H9 (cell line): ENCODE measurements around the gene AVEN. TPM values are rescaled to one million over a fixed set of nuclear protein-coding genes. Genes with fewer than 3 reads are reported as not detected.

Experiments used
- DNase-seq: peaks from one replicate; pipeline ENCODE4 v3.0.0-alpha.2; 2017
- H2AFZ ChIP-seq: one replicate; pipeline ENCODE4 v1.6.1; 2013; ENCODE audit warnings: mild to moderate bottlenecking, low read length, control low read depth, moderate library complexity
- H2AK5ac ChIP-seq: 2 replicates; pipeline ENCODE4 v1.6.1; 2013; ENCODE audit warnings: low read length, control low read depth, mixed read lengths; ENCODE audit not compliant: insufficient read length
- H2BK120ac ChIP-seq: one replicate; pipeline ENCODE4 v1.6.1; 2013; ENCODE audit warnings: low read depth, mild to moderate bottlenecking, low read length, control low read depth, inconsistent platforms; ENCODE audit not compliant: poor library complexity, severe bottlenecking
- H2BK12ac ChIP-seq: 2 replicates; pipeline ENCODE4 v1.6.1; 2013; ENCODE audit warnings: low read length, control low read depth, mixed read lengths, low read depth; ENCODE audit not compliant: insufficient read length
- H2BK15ac ChIP-seq: 2 replicates; pipeline ENCODE4 v1.6.1; 2013; ENCODE audit warnings: low read depth, low read length, control low read depth
- H2BK20ac ChIP-seq: one replicate; pipeline ENCODE4 v1.6.1; 2013; ENCODE audit warnings: low read depth, mild to moderate bottlenecking, low read length, control low read depth, inconsistent platforms; ENCODE audit not compliant: poor library complexity, severe bottlenecking
- H2BK5ac ChIP-seq: 2 replicates; pipeline ENCODE4 v1.6.1; 2013; ENCODE audit warnings: low read length, control low read depth, mixed read lengths; ENCODE audit not compliant: insufficient read length
- H3K14ac ChIP-seq: 2 replicates; pipeline ENCODE4 v1.6.1; 2013; ENCODE audit warnings: low read length, control low read depth; ENCODE audit not compliant: insufficient read depth
- H3K18ac ChIP-seq: 2 replicates; pipeline ENCODE4 v1.6.1; 2013; ENCODE audit warnings: low read depth, mild to moderate bottlenecking, mixed read lengths, low read length, control low read depth; ENCODE audit not compliant: insufficient read length
- H3K23ac ChIP-seq: 2 replicates; pipeline ENCODE4 v1.6.1; 2013; ENCODE audit warnings: low read length, control low read depth, mixed read lengths, low read depth; ENCODE audit not compliant: insufficient read length
- H3K23me2 ChIP-seq: 2 replicates; pipeline ENCODE4 v1.6.1; 2013; ENCODE audit warnings: low read depth, mild to moderate bottlenecking, mixed read lengths, low read length, control low read depth; ENCODE audit not compliant: insufficient read length, poor library complexity, severe bottlenecking
- H3K27ac ChIP-seq: 2 replicates; pipeline ENCODE4 v1.5.1; 2013; ENCODE audit warnings: low read length, control low read depth, mixed read lengths, low read depth; ENCODE audit not compliant: insufficient read length
- H3K27me3 ChIP-seq: 2 replicates; pipeline ENCODE4 v1.6.1; 2013; ENCODE audit warnings: low read length, control low read depth, inconsistent platforms; ENCODE audit not compliant: insufficient read depth
- H3K4ac ChIP-seq: 2 replicates; pipeline ENCODE4 v1.6.1; 2013; ENCODE audit warnings: low read depth, mild to moderate bottlenecking, control low read depth, inconsistent platforms, low read length, moderate library complexity
- H3K4me1 ChIP-seq: 2 replicates; pipeline ENCODE4 v1.6.1; 2013; ENCODE audit warnings: low read length, control low read depth, inconsistent platforms; ENCODE audit not compliant: insufficient read depth
- H3K4me2 ChIP-seq: 2 replicates; pipeline ENCODE4 v1.6.1; 2013; ENCODE audit warnings: low read length, control low read depth, mixed read lengths; ENCODE audit not compliant: insufficient read length, insufficient read depth
- H3K56ac ChIP-seq: 2 replicates; pipeline ENCODE4 v1.6.1; 2013; ENCODE audit warnings: low read depth, mild to moderate bottlenecking, mixed read lengths, low read length, control low read depth; ENCODE audit not compliant: insufficient read length
- H3K79me1 ChIP-seq: 2 replicates; pipeline ENCODE4 v1.6.1; 2013; ENCODE audit warnings: low read depth, mild to moderate bottlenecking, moderate library complexity, low read length, control low read depth, inconsistent platforms; ENCODE audit not compliant: insufficient read depth, poor library complexity, severe bottlenecking
- H3K79me2 ChIP-seq: 2 replicates; pipeline ENCODE4 v1.6.1; 2013; ENCODE audit warnings: low read length, control low read depth, inconsistent platforms; ENCODE audit not compliant: insufficient read depth
- H3K9ac ChIP-seq: 2 replicates; pipeline ENCODE4 v1.6.1; 2013; ENCODE audit warnings: low read length, control low read depth, mixed read lengths; ENCODE audit not compliant: insufficient read length; ENCODE audit errors: extremely low read depth
- H3K9me3 ChIP-seq: one replicate; pipeline ENCODE4 v1.6.1; 2013; ENCODE audit warnings: low read depth, low read length, inconsistent platforms; ENCODE audit not compliant: control insufficient read depth
- H3T11ph ChIP-seq: one replicate; pipeline ENCODE4 v1.6.1; 2013; ENCODE audit warnings: mild to moderate bottlenecking, low read length, control low read depth, inconsistent platforms
- H4K20me1 ChIP-seq: one replicate; pipeline ENCODE4 v1.6.1; 2013; ENCODE audit not compliant: control insufficient read depth, insufficient read length, insufficient read depth
- H4K5ac ChIP-seq: 2 replicates; pipeline ENCODE4 v1.6.1; 2013; ENCODE audit warnings: low read depth, mild to moderate bottlenecking, mixed read lengths, low read length, control low read depth; ENCODE audit not compliant: insufficient read length
- H4K8ac ChIP-seq: replicated peaks from 2 replicates; pipeline ENCODE4 v1.6.1; 2013; ENCODE audit warnings: low read length, control low read depth, mixed read lengths, low read depth; ENCODE audit not compliant: insufficient read length
- H4K91ac ChIP-seq: 2 replicates; pipeline ENCODE4 v1.6.1; 2013; ENCODE audit warnings: low read depth, mild to moderate bottlenecking, moderate library complexity, mixed read lengths, low read length, control low read depth; ENCODE audit not compliant: insufficient read length
- H3K27ac Mint-ChIP-seq, 3 experiments: 2 replicates in 2 of 3; 3 replicates in 1 of 3; pipeline ENCODE4 v1.8.0; 2020 to 2021; ENCODE audit warnings: mixed read lengths in 3 of 3, mild to moderate bottlenecking in 1 of 3, moderate library complexity in 1 of 3
- H3K27me3 Mint-ChIP-seq: 2 replicates; pipeline ENCODE4 v1.8.0; 2021; ENCODE audit warnings: low read depth, mild to moderate bottlenecking, moderate library complexity, mixed read lengths
- H3K36me3 Mint-ChIP-seq, 3 experiments: 2 replicates in 2 of 3; 3 replicates in 1 of 3; pipeline ENCODE4 v1.8.0; 2020 to 2021; ENCODE audit warnings: low read depth in 3 of 3, mixed read lengths in 3 of 3; ENCODE audit not compliant: insufficient read depth in 1 of 3
- H3K4me1 Mint-ChIP-seq, 2 experiments: 2 replicates each; pipeline ENCODE4 v1.8.0; 2020; ENCODE audit warnings: mixed read lengths in 2 of 2
- H3K4me3 Mint-ChIP-seq, 2 experiments: 2 replicates in 1 of 2; 3 replicates in 1 of 2; pipeline ENCODE4 v1.8.0; 2020 to 2021; ENCODE audit warnings: mild to moderate bottlenecking in 2 of 2, mixed read lengths in 2 of 2, moderate library complexity in 1 of 2
- H3K9me3 Mint-ChIP-seq, 2 experiments: 2 replicates in 1 of 2; 3 replicates in 1 of 2; pipeline ENCODE4 v1.8.0; 2020; ENCODE audit warnings: mild to moderate bottlenecking in 2 of 2, mixed read lengths in 2 of 2, moderate library complexity in 1 of 2
- WGBS: extraction: QIAGEN DNeasy Blood & Tissue Kit; methylation state at CpG from one replicate; pipeline ENCODE4 v1.1.7; 2013; ENCODE audit warnings: missing lambda C conversion rate, low lambda C conversion rate, mixed read lengths; ENCODE audit not compliant: insufficient read length; ENCODE audit errors: extremely low coverage; 5-methylcytosine and 5-hydroxymethylcytosine counted together
- total RNA-seq: library from RNA; stranded (reverse); gene quantifications from 2 replicates; pipeline ENCODE4 v1.2.1, GENCODE V29; 2021
- TF ChIP-seq, protein P1 (sequence below): fragments of 200-600 bp; sonication (generic); conservative IDR thresholded peaks from 3 replicates; pipeline ENCODE4 v1.8.0; 2021; ENCODE audit warnings: antibody characterized with exemption, mild to moderate bottlenecking

AVEN gene
- total RNA-seq, 1 experiment from 2014 or later = 16.1 TPM

DNA sequence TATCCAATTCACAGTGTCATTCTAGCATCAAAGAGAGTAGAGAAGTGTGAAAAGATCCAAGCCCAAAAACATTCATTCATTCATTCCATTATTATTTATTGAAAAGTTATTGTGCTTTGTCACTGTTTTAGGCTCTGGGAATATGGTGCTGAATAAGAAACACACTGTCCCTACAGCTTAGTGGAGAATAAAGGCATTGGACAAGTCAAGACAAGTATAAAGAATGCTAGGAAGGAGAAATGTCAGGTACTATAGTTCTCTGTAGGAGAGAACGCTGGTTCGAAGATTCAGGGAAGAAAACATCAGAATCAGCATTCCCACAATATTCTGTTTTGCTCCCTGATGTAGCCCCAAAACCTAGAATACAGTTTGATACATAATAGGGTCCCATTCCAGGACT is 199.5 kb downstream of the AVEN start:
- Histone ChIP-seq H3K79me1 (no peaks in the 10 kb centered on the region), H2AFZ (no peak overlapping the region), H4K20me1 (no peaks in the 10 kb centered on the region), H3K14ac (no peak overlapping the region), H3K9me3 (no peaks in the 10 kb centered on the region), H4K91ac (no peak overlapping the region), H3K4ac (no peak overlapping the region), H3K27ac (no peak overlapping the region), H3T11ph (no peak overlapping the region), H3K56ac (no peak overlapping the region), H3K23me2 (no peaks in the 10 kb centered on the region), H2BK120ac (no peak overlapping the region), H4K8ac (no peak overlapping the region), H2BK12ac (no peak overlapping the region), H3K4me2 (no peak overlapping the region), H4K5ac (no peak overlapping the region), H3K4me1 (peaks cover 11% of the 10 kb centered on the region), H3K18ac (no peak overlapping the region), H2BK5ac (no peak overlapping the region), H2BK20ac (no peak overlapping the region), H3K23ac (no peak overlapping the region), H3K9ac (no peak overlapping the region), H2AK5ac (no peak overlapping the region), H3K79me2 (no peaks in the 10 kb centered on the region), H2BK15ac (no peak overlapping the region), H3K27me3 (no peaks in the 10 kb centered on the region)
- peaks cover 42 to 47% of the 10 kb centered on the region in 2 experiments for H3K4me1 Mint-ChIP-seq
- no CpG with 5 or more reads among the region's 2 CpGs for WGBS
- H3K9me3 Mint-ChIP-seq = peaks cover 0 to 3% of the 10 kb centered on the region in 2 experiments; a peak in 1 of 5 replicates
- peaks cover 19% of the 10 kb centered on the region for H3K27me3 Mint-ChIP-seq
- DNase-seq = no peak
- no peak overlapping the region for H3K4me3 Mint-ChIP-seq
- peaks cover 2 to 4% (median 3%) of the 10 kb centered on the region in 3 experiments; a peak in 4 of 7 replicates for H3K36me3 Mint-ChIP-seq
- TF ChIP-seq, protein P1, sequence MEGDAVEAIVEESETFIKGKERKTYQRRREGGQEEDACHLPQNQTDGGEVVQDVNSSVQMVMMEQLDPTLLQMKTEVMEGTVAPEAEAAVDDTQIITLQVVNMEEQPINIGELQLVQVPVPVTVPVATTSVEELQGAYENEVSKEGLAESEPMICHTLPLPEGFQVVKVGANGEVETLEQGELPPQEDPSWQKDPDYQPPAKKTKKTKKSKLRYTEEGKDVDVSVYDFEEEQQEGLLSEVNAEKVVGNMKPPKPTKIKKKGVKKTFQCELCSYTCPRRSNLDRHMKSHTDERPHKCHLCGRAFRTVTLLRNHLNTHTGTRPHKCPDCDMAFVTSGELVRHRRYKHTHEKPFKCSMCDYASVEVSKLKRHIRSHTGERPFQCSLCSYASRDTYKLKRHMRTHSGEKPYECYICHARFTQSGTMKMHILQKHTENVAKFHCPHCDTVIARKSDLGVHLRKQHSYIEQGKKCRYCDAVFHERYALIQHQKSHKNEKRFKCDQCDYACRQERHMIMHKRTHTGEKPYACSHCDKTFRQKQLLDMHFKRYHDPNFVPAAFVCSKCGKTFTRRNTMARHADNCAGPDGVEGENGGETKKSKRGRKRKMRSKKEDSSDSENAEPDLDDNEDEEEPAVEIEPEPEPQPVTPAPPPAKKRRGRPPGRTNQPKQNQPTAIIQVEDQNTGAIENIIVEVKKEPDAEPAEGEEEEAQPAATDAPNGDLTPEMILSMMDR = no peak
- no peak overlapping the region for H3K27ac Mint-ChIP-seq
